Loucy (cell line): ENCODE results near the gene ICAM1.

Experiments
- CTCF ChIP-seq: fragments of 200-600 bp; sonication (generic); conservative IDR thresholded peaks from 2 replicates; pipeline ENCODE4 v1.5.1; 2014; ENCODE audit warnings: mild to moderate bottlenecking, antibody characterized with exemption, low read length
- EZH2phosphoT487 ChIP-seq: fragments of 200-600 bp; IDR thresholded peaks from 2 replicates; pipeline ENCODE4 v1.6.1; 2018; ENCODE audit warnings: antibody characterized with exemption, mild to moderate bottlenecking, moderate library complexity, borderline replicate concordance

- no peak for TF ChIP-seq CTCF
- TF ChIP-seq EZH2phosphoT487 = no peak
Measured at GRCh38 chr19:10260141-10260584, 10.8 kb upstream of the ICAM1 start.
